DMS153 treated with DMSO at 0.1 percent for 48 hours (cell line): ENCODE measurements around the gene TIMELESS.
"Not testable (repeated sequence)": the region's sequence is repeated elsewhere in the genome, so short reads cannot be mapped to it uniquely, and the experiment has no call there.

Source experiments
- DNase-seq: peaks from one replicate; lab custom pipeline; 2025; ENCODE audit not compliant: unreplicated experiment; lab: John Stamatoyannopoulos, UW

The TIMELESS gene

GRCh38 chr12:56410768-56411167 lies 38.5 kb downstream of the TIMELESS start:
- DNase-seq, result no peak

DNA sequence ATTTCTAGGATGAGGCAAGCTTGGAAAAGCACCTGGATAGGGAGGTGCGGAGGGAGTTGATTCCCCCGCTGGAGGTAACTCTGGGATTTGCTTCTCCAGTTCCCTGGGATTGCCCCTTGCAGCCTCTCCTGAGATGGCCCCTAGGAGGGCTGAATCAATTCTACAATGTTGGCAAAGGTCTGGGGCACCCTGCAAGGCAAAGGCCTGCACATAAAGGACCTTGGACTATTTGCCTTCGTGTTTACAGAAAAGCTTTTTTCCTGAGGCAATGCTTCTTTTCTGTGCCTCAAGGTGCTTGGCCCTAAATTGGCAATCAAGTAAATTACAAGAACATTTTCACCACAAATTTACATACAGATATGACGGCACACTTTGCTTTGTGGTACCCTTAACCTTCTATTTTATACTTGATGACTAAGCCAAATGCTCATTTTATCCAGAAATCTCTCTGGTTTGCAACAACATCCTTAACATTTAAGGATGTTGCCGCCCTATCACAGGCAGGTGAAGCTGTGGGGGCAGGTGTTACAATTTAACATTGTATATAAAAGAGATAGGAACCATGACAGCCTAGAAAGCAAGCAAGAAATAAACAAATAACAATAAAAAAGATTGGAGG lies 40.3 kb downstream of the TIMELESS start:
- no peak for DNase-seq

DNA sequence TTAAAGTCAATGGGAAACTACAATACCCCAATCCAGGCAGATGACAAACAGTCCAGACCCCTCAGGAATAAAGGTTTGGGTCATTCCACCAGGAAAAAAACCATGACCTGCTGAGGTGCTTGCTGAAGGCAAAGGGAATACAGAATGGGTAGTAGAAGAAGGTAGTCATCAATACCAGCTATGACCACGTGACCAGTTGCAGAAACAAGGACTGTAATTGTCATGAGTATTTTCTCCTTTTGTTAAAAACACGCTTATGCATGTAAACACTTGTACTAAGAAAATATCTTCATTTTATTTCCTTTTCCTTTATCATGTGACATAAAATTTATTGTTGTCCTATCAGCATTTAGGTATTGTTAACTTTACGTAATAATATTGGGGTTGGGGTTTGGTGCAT lies 45.0 kb downstream of the TIMELESS start:
- DNase-seq, result not testable (repeated sequence)

DNA sequence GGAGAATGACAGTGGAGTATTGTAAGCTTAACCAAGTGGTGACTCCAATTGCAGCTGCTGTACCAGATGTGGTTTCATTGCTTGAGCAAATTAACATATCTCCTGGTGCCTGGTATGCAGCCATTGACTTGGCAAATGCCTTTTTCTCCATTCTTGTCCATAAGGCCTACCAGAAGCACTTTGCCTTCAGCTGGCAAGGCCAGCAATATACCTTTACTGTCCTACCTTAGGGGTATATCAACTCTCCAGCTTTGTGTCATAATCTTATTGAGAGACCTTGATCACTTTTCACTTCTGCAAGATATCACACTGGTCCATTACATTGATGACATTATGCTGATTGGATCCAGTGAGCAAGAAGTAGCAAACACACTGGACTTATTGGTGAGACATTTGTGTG lies 47.6 kb downstream of the TIMELESS start:
- not testable (repeated sequence) for DNase-seq

DNA sequence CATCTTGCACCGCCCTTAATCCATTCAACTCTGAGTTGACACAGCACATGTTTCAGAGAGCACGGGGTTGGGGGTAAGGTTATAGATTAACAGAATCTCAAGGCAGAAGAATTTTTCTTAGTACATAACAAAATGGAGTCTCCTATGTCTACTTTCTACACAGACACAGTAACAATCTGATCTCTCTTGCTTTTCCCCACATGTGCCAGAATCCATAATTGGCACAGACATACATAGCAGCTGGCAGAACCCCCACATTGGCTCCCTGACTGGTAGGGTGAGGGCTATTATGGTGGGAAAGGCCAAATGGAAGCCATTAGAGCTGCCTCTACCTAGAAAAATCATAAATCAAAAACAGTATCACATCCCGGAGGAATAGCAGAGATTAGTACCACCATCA lies 48.1 kb downstream of the TIMELESS start:
- not testable (repeated sequence) for DNase-seq

- DNase-seq, result not testable (repeated sequence)
Observed at GRCh38 chr12:56399466-56399865, 49.8 kb downstream of the TIMELESS start.

- no peak for DNase-seq
Observed at GRCh38 chr12:56398324-56398723, 50.9 kb downstream of the TIMELESS start.

DNA sequence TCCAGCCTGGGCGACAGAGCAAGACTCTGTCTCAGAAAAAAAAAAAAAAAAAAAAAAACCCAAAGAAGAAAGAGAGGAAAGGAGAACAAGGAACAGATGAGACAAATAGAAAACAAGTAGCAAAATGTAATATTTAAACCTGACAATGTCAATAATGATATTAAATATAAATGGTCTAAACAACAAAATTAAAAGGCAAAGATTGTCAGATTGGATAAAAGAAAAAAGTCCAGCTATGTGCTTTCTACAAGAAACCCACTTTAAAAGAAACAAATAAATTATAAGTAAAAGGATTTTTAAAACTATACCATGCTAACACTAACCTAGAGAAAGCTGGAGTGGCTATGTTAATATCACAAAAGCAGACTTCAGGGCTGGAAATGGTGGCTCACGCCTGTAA lies 56.9 kb downstream of the TIMELESS start:
- DNase-seq, result no peak

DNA sequence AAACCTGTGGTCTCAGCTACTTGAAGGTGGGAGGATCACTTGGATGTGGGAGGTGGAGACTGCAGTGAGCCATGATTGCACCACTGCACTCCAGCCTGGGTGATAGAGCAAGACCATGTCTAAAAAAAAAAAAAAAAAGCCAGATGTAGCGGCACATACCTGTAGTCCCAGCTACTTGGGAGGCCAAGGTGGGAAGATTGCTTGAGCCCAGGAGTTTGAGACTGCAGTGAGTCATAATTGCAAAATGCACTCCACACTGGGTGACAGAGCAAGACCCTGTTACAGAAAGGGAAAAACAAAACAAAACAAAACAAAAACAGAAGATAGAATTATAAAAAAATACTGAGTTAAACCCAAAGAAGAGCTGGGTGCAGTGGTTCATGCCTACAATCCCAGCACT lies 57.5 kb downstream of the TIMELESS start:
- no peak for DNase-seq

DNA sequence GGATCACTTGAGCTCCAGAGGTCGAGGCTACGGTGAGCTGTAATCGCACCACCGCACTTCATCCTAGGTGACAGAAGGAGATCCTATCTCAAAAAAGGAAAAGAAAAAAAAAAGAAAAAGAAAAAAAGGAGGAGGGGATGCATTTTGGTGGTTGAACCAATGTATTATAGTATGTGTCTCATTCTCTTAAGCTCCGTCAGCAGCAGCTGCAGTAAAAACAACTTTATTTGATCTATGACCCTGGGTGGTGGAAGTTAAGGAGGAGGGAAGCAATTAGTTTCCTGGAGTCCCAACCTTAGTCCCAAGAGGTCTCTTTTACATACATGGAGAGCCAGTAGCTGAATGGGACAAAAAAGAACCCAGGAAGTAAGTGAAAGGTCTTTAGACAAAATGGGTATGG lies 59.8 kb downstream of the TIMELESS start:
- no peak for DNase-seq

DNA sequence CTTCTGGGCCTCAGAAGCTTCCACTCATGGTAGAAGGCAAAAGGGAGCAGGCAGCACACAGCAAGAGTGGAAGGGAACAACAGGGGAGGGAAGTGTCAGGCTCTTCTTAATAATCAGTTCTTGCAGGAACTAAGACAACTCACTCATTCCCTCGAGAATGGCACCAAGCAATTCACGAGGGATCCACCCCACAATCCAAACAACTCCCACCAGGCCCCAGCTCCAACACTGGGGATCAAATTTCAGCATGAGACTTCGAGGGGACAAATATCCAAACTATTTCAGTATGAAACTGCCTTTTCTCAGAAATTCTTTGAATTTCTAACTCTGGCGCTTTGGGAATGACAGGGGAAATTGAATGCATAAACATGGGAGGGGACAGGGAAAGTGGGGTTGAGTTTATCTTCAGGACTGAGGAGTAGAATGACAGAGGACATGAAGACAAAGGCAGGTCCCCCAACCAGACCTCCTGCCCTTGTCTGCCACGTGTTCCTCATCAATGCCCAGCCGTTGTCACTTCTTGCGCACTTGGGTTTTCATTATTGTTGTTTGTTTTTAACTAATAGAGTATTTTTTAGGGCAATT lies 62.0 kb downstream of the TIMELESS start:
- DNase-seq, result no peak

DNA sequence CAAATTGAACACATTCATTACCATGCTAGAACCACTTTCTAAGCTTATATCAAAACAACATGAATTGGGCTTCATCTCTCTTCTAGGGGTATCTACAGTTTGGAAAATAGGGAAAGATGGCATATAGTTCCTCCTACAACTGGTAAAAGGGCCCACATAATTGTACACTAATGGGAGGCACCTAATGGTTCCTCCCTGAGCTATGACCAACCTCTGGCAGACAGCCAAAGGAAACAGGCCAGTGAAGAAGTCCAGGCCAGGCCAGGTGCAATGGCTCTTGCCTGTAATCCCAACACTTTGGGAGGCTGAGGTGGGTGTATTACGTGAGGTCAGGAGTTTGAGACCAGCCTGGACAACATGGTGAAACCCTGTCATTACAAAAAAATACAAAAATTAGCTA lies 63.4 kb downstream of the TIMELESS start:
- DNase-seq, result no peak

DNA sequence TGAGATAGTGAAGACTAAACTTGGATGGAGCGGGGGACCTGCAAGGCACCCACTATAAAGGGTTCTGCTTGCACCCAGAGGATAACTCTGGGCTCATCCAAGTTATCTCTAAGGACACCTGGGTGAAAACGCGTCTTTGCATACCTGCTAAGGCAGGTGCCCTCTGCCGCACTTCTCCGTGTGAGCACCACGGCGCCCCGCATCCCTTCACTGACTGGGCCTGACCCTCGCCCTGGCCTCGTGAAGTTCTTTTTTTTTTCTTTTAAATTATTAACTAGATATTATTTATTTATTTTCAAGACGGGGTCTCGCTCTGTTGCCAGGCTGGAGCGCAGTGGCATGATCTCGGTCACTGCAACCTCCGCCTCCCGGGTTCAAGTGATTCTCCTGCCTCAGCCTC lies 66.6 kb downstream of the TIMELESS start:
- DNase-seq, result no peak

- DNase-seq, result no peak
Observed at GRCh38 chr12:56377989-56378316, 71.3 kb downstream of the TIMELESS start.

- no peak for DNase-seq
Observed at GRCh38 chr12:56377310-56377988, 71.8 kb downstream of the TIMELESS start.

DNA sequence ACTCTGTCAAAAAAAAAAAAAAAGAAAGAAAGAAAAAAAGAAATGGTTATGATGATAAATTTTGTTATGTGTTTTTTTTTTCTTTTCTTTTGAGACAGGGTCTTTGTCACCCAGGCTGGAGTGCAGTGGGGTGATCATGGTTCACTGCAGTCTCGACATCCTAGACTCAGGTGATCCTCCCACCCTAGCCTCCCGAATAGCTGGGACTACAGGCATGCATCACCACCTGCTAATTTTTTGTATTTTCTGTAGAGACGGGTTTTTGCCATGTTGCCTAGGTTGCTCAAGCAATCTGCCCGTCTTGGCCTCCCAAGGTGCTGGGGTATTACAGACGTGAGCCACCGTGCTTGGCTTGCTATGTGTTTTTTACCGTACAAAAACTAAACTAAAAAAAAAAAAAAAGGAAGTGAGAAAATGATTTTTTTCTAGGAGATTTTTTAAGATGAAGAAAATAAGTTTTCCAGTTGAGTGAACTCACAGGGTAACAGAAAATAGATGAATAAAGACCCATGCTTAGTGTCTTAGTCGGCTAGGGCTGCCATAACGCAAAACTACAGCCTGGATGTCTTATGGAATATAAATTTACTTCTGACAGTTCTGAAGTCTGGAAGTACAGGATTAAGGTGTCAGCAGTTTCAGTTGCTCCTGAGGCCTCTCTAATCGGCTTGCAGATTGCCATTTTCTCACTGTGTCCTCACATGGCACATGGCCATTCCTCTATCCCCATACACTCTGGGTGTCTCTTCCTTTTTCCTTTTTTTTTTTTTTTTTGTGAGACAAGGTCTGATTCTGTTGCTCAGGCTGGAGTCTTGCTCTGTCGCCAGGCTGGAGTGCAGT lies 73.4 kb downstream of the TIMELESS start:
- no peak for DNase-seq

GRCh38 chr12:56374726-56375597 lies 74.3 kb downstream of the TIMELESS start:
- DNase-seq, result no peak

DNA sequence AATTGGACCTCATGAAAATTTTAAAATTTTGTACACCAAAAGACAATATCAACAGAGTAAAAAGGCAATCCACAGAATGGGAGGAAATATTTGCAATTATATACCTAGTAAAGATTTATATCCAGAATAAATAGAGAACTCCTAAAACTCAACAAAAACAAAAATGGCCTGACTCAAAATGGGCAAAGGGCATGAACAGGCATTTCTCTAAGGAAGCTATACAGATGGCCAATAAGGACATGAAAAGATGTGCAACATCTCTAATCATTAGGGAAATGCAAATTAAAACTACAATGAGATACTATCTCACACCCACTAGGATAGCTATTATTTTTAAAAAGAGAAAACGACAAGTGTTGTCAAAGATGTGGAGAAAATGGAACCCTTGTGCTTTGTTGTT lies 75.7 kb downstream of the TIMELESS start:
- DNase-seq, result no peak

DNA sequence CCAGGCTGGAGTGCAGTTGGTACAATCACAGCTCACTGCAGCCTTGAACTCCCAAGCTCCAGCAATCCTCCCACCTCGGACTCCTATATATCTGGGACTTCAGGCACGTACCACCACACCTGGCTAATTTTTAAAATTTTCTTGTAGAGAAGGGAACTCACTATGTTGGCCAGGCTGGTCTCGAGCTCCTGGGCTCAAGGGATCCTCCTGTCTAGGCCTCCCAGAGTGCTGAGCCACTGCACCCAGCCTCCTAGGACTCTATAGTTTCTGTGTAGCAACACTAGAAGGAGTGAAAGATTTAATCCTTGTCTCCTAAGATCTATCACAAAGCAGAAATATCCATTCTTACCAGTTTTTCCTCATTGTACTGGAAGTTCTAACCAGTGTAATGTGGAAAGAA lies 82.3 kb downstream of the TIMELESS start:
- DNase-seq, result no peak
